EL (cell line): ENCODE results near the gene EXOC4.

Experiments
- DNase-seq: peaks from one replicate; pipeline ENCODE4 v3.0.0-alpha.2; 2016

EXOC4 gene

DNA sequence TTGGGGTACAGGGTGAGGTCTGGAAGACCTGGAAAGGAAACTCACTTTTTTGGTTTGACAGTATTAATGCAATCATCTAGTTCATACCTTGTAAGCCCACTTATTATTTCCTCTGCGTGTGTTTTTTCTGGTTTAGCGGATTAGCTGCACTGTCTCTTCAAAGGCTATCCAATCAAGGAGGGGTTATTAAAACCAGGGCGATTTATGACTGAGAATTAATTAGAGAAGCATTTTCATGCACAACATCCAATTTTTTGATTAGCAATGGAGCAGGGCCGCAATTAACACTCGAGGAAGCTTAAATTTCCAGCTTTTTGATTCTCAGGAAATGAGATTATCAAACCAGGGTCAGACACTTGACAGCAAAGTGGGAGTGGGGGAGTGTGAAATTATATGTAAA is 248.9 kb downstream of the EXOC4 start:
- no peak for DNase-seq

DNA sequence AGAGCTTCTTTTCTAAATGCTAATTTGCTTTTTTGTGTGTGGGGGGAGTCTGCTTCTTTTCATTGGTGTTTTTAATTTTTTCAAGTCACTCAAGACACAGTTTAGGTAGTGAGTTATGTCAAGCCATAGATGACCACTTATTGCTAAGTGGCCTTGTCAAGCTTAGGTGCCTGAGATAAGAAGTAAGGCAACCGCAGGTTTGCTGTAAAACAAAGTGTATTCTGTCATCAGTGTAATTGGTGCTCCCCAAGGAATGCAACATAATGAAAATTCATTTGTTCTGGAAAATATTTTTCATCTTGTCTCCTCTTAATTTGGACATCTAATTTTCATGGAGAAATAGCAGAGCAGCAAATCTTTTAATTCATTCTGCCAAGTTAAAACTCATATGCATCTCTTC is 249.6 kb downstream of the EXOC4 start:
- DNase-seq, result no peak

DNA sequence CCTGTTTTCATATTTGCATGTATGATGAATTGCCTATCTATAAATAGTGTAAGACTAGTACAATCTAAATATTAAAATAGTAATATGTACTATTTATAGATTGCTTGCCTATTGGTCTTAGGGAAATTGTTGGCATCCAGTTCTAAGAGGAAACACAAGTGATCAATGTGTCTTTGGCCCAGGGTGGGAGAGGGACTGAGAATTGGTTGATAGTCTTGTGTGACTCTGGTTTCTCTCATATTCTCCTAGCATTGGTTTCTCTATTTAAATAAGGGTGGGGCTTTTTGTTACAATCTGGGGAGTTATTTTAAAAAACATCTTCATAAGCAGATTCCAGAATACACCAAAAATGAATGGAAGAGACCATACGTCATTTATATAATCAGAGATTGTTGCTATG is 250.1 kb downstream of the EXOC4 start:
- no peak for DNase-seq

DNA sequence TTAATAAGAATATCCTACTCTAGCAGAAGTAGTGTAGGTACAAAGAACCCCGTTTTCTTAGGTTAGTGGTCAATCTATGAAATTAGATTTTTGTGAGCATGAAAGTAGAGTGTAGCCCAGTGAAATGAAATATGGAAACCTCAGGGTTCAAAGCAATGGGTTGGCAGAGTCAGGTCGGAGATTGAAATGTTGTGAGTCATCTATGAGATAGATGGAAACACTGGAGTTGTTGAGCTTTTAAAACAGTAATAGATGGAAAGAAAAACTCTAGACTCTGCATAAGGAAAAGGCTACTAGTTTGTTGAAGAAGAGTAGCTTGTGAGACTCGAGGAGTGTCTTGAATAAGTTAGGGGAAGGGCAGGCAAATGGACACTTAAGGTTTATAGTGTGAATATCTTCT is 251.9 kb downstream of the EXOC4 start:
- peak; percentile 35 for DNase-seq

DNA sequence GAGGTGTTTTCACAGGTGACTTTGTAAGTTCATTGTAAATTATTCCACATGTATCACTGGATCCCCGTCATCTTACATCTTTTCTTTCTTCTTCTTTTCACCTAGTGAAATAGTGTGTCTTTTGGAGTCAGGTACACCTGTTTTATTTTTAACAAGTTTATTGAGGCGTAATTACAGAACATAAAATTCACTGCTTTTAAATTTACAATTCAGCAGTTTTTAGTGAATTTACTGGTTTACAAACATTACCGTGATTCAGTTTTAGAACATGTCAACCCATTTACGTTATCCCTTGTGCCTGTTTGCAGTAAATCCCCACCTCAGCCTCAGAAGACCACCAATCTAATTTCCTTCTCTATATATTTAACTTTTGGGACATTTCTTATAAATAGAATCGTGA is 256.9 kb downstream of the EXOC4 start:
- DNase-seq, result no peak

DNA sequence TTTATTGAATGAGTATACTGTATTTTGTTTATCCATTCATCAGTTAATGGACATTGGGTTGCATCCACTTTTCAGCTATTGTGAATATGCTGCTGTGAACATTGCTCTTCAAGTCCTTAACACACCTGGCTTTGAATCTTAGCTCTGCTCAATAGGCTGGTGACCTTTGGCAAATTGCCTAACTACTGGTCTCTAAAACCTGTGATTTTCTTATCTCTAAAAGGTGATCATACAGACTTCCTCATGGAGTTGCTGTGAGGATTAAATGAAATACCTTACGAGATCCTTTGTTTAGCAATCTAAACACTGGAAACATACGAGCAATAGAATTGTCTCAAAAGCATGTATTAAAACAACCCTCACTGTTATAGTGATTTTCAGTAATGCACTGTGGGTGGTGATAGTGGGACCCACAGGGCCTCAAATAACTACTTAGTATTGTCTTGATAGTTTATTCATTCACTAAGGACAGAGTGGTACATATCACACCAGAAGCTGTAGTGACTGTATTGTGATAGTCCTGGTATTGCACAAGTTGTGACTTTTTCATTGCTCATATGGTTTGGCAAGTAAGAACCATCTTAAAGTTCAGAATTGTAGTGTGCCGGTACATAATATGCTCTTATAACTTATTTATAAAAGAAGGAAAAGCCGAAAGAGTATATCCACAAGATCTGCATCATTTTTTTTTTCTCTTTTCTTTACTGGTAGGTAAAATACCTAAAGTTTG is 257.6 kb downstream of the EXOC4 start:
- DNase-seq, result no peak

DNA sequence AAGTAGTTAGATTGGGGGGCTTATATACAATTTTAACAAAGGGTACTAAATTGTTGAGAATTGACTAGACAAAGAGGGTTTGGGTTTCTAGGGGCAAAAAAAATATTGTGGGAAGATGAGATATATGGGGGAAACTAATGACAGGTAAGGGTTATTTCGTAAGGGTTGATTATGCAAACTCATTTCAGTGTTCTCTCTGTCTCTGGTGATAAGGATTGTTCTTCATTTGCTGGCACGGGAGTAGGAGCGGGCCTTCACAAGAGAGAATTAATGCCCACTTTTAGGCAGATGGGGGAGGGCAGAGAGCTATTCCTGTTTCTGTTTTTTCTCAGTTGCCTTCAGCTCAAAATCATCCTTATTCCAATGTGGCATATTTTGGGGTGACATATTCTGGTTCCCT is 258.4 kb downstream of the EXOC4 start:
- DNase-seq, result no peak

DNA sequence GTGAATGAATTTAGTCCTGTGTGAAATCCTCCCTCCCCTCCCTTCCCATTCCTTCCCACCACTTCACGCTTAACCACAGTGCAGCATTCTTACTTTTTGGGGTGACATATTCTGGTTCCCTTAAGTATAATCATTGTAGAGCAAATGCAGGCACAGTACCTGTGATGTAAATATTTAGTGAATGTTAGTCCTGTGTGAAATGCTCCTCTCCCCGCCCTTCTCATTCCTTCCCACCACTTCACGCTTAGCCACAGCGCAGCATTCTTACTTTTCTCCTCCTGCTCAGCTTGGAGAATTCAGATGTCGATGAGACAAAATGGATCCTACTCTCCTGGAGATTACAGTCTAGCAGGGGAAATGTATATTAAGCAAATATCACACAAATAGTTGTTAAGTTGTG is 258.8 kb downstream of the EXOC4 start:
- no peak for DNase-seq

DNA sequence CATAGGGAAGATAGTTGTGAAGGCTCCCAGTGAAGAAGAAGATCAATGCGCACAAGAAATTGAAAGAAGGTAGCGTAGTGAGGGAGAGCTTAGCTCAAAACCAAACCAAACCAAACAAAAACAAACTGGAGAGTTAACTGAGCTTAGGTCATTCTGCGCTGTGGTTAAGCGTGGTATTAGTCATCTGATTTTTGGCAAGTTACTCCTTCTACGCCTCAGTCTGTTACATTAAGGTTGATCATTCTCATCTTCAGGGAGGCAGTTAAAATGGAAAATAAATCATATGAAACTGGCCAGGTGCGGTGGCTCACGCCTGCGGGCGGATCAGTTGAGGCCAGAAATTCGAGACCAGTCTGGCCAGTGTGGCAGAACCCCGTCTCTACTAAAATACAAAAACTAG is 259.7 kb downstream of the EXOC4 start:
- DNase-seq, result peak; percentile 81

DNA sequence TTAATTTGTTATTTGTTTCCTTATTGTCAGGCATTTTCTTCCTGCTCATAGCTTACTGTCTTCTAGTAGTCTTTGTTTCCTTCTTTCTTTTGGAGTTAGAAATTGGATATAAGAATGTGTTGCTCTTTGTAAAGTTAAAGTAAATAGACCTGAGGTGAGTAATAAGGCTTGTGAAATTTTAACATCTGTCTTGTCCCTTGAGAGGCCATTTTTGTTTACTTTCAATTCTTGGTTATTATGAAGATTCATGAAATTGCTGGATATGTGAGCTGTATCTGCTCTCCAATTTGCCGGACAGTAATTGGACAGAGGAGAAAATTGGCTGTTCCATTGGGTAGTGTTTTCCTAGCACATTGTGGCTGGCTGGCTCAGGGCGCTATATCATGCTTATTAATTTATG is 260.7 kb downstream of the EXOC4 start:
- peak; percentile 24 for DNase-seq

DNA sequence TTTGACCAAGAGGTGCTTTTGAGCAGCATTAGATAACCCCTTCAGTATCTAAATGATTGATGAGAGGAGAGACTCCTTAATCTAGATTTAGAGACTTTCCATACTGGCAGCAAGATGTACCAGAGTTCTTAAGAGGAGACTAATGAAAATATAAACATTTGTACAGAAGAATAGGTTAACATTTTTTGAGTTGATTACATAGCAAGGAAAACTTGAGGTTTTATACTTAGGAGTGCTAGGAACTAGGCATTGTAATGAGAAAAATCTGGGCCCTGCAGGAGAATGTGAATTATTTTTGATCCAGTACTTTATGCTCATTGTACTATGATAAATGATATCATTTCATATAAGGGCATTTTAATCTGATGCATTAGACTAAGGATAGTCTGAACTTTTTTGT is 261.7 kb downstream of the EXOC4 start:
- no peak for DNase-seq

DNA sequence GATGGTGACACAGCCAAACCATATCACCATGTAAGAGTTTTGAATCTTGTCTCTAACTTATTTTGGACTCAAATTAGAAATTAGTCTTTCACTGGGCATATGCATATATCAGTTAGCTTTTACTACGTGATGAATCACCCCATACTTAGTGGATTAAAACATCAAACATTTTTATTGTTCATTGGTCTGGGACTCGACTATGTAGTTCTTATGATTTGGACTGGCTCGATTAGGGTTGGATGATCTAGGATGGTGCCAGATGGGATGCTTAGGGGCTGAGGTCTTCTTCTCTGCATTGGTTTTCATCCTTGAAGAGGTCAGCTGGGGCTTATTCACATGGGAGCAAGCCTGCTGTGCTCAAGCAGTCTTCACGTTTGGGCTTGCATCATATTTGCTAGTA is 264.9 kb downstream of the EXOC4 start:
- DNase-seq, result peak; percentile 10

DNA sequence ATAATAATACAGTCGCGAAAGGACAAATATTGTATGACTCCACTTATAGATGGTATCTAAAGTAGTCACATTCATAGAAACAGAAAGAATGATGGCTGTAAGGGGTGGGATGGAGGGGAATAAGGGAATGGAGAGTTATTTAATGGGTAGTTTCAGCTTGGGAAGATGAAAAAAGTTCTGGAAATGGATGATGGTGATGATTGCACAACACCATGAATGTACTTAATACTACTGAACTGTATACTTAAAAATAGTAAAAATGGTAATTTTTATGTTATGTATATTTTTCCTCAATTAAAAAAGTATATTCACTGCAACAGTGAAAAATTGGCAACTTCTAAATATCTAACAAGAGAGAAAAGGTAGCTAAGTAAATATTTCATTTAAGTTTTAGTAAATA is 265.8 kb downstream of the EXOC4 start:
- DNase-seq, result no peak

DNA sequence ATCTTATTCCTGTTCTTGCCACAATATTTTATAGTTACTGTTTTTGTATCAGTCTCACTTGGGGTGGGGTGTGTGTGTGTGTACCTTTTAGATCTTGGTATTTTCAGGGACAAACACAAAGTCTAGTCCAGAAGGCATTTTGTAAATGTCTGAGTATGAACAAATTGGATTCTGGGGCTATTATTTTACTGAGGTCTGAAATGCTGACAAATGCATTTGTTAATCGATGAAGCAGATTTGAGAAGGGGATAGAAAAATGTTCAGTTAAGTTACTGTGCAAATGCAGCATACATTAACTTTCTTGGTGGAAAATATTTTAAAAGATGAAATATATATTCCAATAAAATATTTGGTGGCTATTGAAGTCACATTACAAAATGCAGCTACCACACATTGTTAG is 267.4 kb downstream of the EXOC4 start:
- no peak for DNase-seq

DNA sequence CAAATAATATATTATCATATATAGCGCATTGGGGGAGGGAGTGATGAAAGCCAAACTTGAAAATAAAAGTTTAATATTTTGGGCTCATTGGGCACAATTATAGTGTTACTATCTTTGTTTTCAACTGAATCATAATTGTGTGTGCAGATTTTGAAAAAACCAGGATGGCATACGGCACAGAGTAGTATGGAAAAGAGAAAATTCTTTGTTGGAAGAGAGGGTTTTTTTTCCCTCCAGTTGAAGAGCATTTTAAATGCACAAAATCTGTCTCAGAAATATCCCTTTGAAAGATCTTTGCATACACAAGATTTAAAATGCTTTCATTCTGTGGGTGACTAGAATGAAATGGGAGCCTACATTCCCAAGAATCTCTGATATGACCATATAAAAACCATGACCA is 269.6 kb downstream of the EXOC4 start:
- no peak for DNase-seq

DNA sequence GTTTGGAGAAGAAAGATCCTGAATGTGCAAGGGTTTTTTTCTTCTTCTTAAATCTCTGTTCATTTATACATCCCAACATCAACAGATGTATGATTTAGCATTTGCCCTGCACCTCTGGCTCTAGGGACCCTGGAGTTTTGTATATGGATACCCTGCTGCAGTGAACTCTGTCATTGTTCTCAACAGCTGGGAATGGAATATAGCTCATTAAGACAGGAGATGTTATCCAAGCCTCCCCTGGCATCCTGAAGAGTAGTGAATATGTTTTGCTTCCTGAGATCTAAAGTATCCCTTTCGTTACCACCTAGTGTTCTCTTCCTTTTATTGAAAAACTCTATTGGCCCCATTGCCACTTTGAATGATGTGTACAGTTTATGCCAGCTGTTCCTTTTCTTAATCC is 275.9 kb downstream of the EXOC4 start:
- DNase-seq, result no peak

DNA sequence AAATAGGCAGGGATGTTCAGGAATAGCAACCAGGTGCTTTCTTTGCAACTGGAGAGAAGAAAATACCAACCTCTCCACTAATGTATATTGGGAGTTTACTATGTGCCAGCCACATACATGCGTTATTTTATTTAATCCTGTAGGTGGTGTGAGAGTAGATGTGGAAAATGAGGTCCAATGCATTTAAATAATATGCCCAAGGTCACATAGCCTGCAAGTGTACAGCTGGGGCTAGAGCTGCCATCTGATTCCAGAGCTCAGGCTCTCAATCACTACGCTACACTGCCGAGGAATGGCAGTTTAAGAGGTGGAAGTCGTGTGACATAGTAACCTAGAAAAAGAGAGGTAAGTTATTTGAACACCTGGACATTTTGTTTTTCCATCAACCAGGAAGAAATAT is 277.0 kb downstream of the EXOC4 start:
- DNase-seq, result no peak

DNA sequence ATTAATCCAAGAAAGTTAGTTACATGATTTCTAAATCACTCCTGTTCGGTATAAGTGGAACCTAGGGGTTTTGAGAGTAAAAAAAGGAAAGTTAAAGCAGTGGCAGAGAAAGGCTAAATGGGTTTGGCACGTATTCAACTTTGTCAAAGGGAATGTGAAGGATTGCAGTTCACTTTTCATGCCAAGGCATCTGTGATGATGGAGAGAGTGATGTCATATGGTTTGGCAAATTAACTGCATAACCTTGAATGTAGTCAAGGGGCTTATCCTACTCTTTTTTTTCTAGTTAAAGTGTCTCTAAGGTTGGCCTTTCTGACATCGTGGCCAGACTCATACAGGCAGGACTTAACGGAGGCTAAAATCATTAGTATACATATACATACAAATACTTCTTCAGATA is 277.8 kb downstream of the EXOC4 start:
- DNase-seq, result peak; percentile 67

DNA sequence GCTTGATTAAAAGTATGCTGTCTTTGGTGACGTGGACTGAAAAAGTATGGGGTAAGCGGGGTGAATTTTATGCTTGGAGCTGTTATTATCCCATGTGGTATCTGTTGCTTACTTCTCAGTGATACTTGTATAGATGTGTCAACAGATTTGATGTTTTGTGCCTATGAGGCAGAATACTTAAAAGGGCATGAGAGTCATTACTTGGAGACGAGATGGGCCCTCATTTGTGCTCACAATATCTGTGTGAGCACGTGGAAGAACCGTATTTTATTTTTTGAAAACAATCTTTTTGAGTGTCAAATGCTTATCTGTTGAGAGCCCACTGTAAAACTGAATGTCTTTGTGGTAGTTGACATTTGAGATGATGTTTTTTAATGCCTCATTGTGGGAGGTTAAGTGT is 281.9 kb downstream of the EXOC4 start:
- DNase-seq, result no peak

DNA sequence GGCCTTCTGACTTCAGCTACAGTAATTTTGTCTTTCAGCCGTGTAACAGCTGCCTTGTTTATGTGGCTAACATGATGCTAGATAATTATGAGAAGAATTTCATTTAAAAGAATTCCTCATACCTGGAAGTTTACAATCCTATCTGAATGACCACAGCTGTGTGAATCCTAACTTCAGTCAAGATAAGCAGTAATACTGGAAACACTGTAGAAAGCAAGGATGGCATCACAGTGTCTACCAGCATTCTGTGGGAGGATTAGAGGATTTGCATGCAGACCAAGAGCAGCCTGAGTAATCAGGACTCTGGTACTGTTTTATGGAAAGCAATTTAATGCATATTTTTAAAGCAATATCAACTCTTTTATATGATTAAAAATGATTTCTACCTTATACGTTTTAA is 282.4 kb downstream of the EXOC4 start:
- no peak for DNase-seq

DNA sequence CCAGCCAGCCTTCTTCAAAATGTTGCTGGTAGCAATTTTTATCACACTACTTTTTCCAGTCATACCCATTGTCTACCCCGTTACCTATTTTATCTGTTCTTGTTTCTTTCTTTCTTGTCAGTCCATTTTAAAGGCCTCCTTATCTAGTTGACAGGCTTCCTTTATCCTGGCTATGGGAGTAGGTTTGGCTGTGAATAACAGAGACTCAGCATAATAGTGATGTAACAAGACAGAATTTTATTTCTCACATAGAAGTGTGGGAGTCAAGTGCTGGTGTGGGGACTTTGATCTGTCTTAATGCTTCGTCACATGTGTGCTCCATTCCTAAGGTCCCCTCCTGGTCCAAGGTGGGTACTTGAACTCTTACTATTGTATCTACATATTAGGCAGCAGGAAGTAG is 283.6 kb downstream of the EXOC4 start:
- DNase-seq, result no peak

DNA sequence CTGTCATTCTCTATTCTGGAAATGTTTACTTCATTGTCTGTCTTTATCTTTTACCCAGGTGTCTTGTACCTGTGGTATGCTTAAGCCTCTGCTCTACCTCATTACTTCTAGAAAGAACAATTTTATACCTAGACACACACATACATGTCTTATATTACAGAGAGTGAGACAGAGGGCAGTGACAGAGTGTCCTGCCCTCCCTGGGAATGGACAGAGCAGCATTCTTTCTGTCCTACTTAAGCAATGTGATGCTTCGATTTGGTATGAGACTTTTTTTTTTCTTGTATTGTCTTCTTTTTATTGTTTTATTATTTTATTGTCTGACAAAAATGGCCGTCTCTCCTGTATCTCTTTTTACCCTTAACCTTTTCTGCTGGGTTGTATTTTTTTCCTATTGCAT is 286.1 kb downstream of the EXOC4 start:
- DNase-seq, result no peak

DNA sequence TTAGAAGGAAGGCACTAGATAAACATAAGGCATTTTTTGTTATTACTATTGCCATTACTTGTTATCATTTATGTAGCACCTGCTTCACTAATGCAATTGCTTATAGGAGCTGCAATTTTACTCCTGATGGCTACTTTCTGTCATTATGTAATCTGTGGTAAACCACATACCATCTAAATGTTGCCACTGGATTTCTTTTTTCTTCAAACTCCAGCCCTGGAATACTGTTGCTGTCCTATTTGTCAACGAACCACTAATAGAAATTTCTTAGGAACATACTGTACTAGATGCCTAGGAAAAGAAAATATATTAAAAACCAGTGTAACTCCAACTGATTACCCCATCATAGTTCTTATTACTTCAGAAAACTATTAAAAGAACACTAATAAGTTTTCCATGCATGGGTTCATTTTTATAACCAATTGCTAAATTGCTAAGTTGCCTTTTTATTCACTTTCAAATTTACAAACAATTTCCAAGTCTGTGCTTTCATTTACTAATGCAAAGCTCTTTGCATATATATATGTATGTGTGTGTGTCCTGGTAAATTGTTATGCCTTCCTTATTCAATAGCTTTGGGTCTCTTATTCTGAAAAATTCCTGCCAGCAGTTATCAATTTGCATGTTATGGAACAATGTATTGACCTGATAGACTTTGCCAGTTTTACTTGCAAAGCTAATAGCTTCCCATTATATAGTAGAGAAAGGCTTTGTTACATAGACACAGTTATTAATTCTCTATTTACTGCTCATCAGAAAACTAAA is 287.4 kb downstream of the EXOC4 start:
- DNase-seq, result no peak

DNA sequence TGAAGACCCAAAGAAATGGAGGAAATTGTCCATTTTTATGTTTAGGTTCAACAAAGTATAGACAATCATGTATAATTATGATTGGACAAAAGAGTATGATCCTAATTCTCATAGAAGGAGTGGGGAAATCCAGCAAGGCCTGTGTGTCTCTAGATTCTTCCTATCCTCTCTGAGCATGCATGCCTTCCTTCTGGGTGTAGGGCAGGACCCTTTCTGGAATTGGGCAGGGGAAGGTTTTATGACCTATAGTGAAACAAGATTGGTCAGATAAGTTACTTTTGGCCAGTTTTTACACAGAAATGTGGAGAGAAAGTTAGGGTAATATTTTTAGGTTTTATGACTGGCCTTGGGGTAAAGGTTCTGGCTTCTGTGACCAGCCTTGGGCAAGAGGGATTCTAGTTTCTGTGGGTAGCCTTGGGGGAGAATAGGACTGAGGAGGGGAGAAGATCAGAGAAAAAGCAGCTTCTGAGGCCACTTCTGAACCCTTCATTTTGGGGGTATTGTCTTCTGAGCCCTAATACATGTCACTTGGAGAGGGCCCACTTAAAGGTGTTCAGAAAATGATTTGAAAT is 289.4 kb downstream of the EXOC4 start:
- no peak for DNase-seq

DNA sequence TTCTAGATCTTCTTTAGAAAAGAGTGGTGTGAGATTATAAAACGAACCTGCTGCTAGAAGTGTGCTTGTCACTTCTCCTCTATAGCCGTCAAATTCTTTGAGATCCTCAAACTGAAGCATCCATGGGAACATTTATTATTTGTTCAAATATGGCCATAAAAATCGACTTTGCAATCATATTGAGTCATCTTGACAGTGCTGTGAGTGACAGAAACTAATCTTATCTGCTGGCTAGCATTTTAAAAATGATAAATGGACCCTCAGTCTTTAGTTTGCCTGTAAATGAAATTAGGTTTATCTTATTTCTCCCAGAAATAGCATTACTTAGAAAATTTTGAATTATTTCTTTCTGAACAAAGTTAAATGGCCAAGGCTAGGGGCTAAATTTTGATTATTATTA is 290.8 kb downstream of the EXOC4 start:
- DNase-seq, result no peak
